Transverse colon (tissue), 3 donors: ENCODE data around the gene CHKA.

Experiments used
- EP300 ChIP-seq: sonication (generic); formaldehyde crosslinking; IDR thresholded peaks from one replicate; pipeline ENCODE4 v1.6.1; 2017; ENCODE audit warnings: antibody characterized with exemption, low read depth
- POLR2A ChIP-seq: fragments of 450-650 bp; IDR thresholded peaks from one replicate; pipeline ENCODE4 v1.6.1; 2016; ENCODE audit warnings: antibody characterized with exemption, mild to moderate bottlenecking, moderate library complexity
- TF ChIP-seq, protein P1 (sequence below), 5 experiments: fragments of 200-600 bp in 3 of 5; fragments of 450-650 bp in 2 of 5; sonication (generic) in 3 of 5; IDR thresholded peaks; 1 replicate in 2 of 5; 2 replicates in 3 of 5; pipeline ENCODE4 v1.5.1; 2016 to 2017; ENCODE audit warnings: antibody characterized with exemption in 5 of 5, inconsistent platforms in 3 of 5, mild to moderate bottlenecking in 2 of 5, moderate library complexity in 1 of 5

DNA sequence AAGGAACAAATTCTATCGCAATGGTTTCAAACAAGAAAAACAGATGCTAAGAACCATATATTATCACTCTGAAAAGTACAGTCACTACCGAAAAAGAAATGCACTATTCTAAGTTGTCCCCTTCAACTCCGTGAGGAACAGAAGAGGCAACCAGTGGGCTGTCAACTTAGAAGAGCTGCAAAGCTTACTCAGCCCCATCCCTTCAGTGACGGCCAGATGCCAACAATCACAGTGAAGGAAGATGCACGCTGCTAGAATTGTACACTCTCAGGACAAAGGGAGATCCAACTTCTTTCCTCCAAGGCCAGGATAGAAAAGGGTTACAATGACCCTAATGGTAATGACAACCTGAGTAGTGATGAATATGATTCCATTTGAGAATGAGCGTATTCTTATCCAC lies 38.5 kb upstream of the CHKA start:
- TF ChIP-seq, protein P1, sequence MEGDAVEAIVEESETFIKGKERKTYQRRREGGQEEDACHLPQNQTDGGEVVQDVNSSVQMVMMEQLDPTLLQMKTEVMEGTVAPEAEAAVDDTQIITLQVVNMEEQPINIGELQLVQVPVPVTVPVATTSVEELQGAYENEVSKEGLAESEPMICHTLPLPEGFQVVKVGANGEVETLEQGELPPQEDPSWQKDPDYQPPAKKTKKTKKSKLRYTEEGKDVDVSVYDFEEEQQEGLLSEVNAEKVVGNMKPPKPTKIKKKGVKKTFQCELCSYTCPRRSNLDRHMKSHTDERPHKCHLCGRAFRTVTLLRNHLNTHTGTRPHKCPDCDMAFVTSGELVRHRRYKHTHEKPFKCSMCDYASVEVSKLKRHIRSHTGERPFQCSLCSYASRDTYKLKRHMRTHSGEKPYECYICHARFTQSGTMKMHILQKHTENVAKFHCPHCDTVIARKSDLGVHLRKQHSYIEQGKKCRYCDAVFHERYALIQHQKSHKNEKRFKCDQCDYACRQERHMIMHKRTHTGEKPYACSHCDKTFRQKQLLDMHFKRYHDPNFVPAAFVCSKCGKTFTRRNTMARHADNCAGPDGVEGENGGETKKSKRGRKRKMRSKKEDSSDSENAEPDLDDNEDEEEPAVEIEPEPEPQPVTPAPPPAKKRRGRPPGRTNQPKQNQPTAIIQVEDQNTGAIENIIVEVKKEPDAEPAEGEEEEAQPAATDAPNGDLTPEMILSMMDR (IDR thresholded peaks at IDR 0.05): no peak
- TF ChIP-seq POLR2A: no peak
- TF ChIP-seq EP300: no peak
